ENCODE data around the gene YDJC.

The YDJC gene

DNA sequence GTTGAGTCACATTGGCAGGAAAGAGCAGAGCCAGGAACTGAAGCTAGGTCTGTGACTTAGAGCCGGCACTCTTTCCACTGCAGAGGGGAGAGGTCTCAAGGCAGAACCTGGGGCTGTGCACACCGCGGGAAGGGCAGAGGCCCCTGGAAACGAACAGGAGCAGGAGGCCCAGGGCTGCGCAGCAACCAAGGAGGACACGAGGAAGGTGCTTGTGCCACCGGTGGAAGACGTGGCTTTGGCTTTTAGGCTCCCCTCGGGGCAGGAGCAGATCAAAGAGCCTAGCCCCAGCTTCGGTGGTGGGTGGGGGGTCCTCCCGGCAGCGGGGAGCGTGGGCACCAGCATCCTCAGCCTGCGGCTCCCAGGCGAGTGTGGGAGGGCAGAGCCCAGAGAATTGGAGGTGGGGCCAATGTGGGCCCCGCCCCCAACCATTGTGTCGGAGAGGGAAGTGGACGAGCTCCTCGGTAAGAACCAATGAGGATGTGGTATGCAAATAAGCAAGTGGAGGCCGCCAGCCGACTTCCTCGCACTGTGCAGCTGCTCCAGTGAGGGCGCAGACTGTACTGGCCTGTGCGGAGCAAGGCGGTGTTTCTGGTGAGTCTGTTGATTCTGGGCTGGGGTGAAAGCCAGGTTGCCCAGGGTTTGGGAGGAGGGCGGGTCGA, 2.5 kb upstream of the YDJC start, which contains the start of gene CCDC116:
Gene CCDC116, plus strand, starts transcription at position 524 of the 659 bp plus-strand sequence. CDS start 422 bp downstream, outside the sequence.
- Histone ChIP-seq H3K27me3 (ENCODE audit: low read length) (no peaks in the 10 kb centered on the region), H3F3A (ENCODE audit: insufficient read depth) (no peaks in the 10 kb centered on the region), H2AFZ (ENCODE audit: low read depth, low read length, severe bottlenecking) (no peak within 1 kb of the TSS), H3K9me3 (ENCODE audit: insufficient read depth, low read length) (no peaks in the 10 kb centered on the region), H3K79me2 (ENCODE audit: insufficient read depth, low read length) (peaks cover 12% of the 10 kb centered on the region; the same call in 1 of the 2 replicates), H3K36me3 (ENCODE audit: low read length) (no peaks in the 10 kb centered on the region), H4K20me1 (ENCODE audit: low read depth, low read length) (no peaks in the 10 kb centered on the region), H3K27ac (ENCODE audit: low read depth, low read length) (no peak within 1 kb of the TSS), H3K9me2 (replicated peaks; ENCODE audit: insufficient read depth, low read length) (no peaks in the 10 kb centered on the region), H3K9ac (ENCODE audit: low read length) (no peak within 1 kb of the TSS), H3K4me2 (ENCODE audit: low read depth, low read length, poor library complexity, severe bottlenecking) (no peak within 1 kb of the TSS), H3K4me3 (ENCODE audit: insufficient read depth, low read length, poor library complexity, severe bottlenecking) (no peak within 1 kb of the TSS)
- no peak for TF ChIP-seq EZH2phosphoT487 (conservative IDR thresholded peaks at IDR 0.05; ENCODE audit: low read length)
- TF ChIP-seq, protein P1, sequence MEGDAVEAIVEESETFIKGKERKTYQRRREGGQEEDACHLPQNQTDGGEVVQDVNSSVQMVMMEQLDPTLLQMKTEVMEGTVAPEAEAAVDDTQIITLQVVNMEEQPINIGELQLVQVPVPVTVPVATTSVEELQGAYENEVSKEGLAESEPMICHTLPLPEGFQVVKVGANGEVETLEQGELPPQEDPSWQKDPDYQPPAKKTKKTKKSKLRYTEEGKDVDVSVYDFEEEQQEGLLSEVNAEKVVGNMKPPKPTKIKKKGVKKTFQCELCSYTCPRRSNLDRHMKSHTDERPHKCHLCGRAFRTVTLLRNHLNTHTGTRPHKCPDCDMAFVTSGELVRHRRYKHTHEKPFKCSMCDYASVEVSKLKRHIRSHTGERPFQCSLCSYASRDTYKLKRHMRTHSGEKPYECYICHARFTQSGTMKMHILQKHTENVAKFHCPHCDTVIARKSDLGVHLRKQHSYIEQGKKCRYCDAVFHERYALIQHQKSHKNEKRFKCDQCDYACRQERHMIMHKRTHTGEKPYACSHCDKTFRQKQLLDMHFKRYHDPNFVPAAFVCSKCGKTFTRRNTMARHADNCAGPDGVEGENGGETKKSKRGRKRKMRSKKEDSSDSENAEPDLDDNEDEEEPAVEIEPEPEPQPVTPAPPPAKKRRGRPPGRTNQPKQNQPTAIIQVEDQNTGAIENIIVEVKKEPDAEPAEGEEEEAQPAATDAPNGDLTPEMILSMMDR (IDR thresholded peaks at IDR 0.05; ENCODE audit: insufficient read depth, low read length, poor library complexity, severe bottlenecking): no peak

DNA sequence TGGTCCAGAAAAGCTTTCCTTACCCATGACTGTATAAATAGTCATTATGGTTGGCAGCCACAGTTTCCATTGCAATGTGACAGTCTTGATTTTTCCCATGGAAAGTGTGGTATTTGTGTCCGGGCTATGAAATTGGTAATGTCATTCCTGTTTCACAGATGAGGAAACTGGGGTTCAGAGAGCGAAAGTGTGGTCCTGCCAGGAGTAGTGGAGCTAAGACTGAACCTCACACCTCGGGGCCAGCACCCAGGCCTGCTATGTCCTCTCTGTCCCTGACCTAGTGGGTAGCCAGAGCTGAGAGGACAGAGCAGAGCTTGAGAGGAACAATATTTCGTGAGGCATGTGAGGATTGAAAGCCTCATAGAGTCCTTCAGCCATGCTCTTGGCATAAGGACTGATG, 1.2 kb upstream of the YDJC start:
- H3K36me3 ChIP-seq (ENCODE audit: low read length): no peaks in the 10 kb centered on the region
- no peak overlapping the region for H3K27ac ChIP-seq (ENCODE audit: low read depth, low read length)
- no peaks in the 10 kb centered on the region for H3K9me3 ChIP-seq (ENCODE audit: insufficient read depth, low read length)
- no peaks in the 10 kb centered on the region for H3K9me2 ChIP-seq (replicated peaks; ENCODE audit: insufficient read depth, low read length)
- H3K4me2 ChIP-seq (ENCODE audit: low read depth, low read length, poor library complexity, severe bottlenecking): no peak overlapping the region
- TF ChIP-seq EZH2phosphoT487 (conservative IDR thresholded peaks at IDR 0.05; ENCODE audit: low read length): no peak
- TF ChIP-seq, protein P1 (IDR thresholded peaks at IDR 0.05; ENCODE audit: insufficient read depth, low read length, poor library complexity, severe bottlenecking): no peak
- no peaks in the 10 kb centered on the region for H3K27me3 ChIP-seq (ENCODE audit: low read length)
- 0 out of 2 replicates have a peak, but pooled peaks cover 4% of the 10 kb centered on the region for H3F3A ChIP-seq (ENCODE audit: insufficient read depth)
- H3K9ac ChIP-seq (ENCODE audit: low read length): no peak overlapping the region
- H3K4me3 ChIP-seq (ENCODE audit: insufficient read depth, low read length, poor library complexity, severe bottlenecking): no peak overlapping the region
- peaks cover 12% of the 10 kb centered on the region; the same call in 1 of the 2 replicates for H3K79me2 ChIP-seq (ENCODE audit: insufficient read depth, low read length)
- no peaks in the 10 kb centered on the region for H4K20me1 ChIP-seq (ENCODE audit: low read depth, low read length)
- H2AFZ ChIP-seq (ENCODE audit: low read depth, low read length, severe bottlenecking): no peak overlapping the region

DNA sequence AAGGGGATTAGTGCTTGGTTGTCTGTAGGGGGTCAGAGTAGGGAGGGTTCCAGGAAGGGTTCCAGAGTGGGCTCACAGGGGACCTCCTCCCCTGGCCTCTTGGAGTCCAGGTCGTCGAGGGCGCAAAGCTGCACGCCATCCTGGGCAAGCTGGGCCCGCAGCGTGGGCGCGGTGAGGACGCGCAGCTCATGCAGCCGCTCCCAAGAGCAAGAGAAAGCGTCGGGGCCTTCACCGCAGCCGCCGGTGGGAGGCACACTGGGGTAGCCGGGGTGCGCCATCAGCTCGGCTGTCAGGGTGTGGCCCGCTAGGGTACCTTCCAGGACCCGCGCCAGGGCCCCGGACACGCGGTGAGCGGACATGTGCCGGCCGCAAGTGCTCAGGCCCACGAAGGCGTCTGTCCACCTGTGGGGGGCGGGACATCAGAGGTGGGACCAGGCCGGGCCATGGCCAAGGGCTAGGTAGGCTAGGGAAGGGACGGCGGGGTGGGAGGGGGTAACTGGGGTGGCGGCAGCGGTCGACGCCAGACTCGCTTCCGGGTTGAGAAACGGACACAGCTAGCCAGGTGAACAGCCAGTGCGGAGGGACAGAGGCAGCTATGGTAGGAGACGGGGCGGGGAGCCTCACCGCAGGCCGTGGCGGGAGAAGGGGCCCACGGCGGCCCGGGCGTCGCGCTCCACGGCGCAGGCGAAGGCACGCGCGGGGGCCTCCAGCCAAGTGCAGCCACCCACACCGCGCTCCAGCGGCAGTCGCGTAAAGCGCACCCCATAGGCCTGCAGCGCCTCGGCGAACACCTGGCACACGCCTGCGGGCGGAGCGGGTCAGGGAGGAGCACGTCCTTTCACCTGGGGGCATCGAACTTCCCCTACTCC, 1.2 kb downstream of the YDJC start:
- Histone ChIP-seq H3K27me3 (ENCODE audit: low read length) (no peaks in the 10 kb centered on the region), H3K27ac (ENCODE audit: low read depth, low read length) (peak overlapping the region; percentile 91), H3K4me2 (ENCODE audit: low read depth, low read length, poor library complexity, severe bottlenecking) (peak overlapping the region; percentile 69), H3K9me3 (ENCODE audit: insufficient read depth, low read length) (no peaks in the 10 kb centered on the region), H3K9me2 (replicated peaks; ENCODE audit: insufficient read depth, low read length) (no peaks in the 10 kb centered on the region), H3K36me3 (ENCODE audit: low read length) (no peaks in the 10 kb centered on the region), H3K79me2 (ENCODE audit: insufficient read depth, low read length) (peaks cover 12% of the 10 kb centered on the region; the same call in 1 of the 2 replicates), H4K20me1 (ENCODE audit: low read depth, low read length) (no peaks in the 10 kb centered on the region), H3K4me3 (ENCODE audit: insufficient read depth, low read length, poor library complexity, severe bottlenecking) (peak overlapping the region; percentile 99), H3K9ac (ENCODE audit: low read length) (peak overlapping the region; percentile 99), H3F3A (ENCODE audit: insufficient read depth) (peaks cover 15% of the 10 kb centered on the region), H2AFZ (ENCODE audit: low read depth, low read length, severe bottlenecking) (no peak overlapping the region)
- TF ChIP-seq EZH2phosphoT487 (conservative IDR thresholded peaks at IDR 0.05; ENCODE audit: low read length): no peak
- TF ChIP-seq, protein P1 (IDR thresholded peaks at IDR 0.05; ENCODE audit: insufficient read depth, low read length, poor library complexity, severe bottlenecking): no peak
